IPS DF 6.9 (cell line): ENCODE results near the gene CCDC57.
A peak's percentile ranks its signal among the peaks of the same experiment; 100 is the strongest.
"Not testable (repeated sequence)": the region's sequence is repeated elsewhere in the genome, so short reads cannot be mapped to it uniquely, and the experiment has no call there.

ENCODE experiments used
- DNase-seq: peaks from one replicate; pipeline ENCODE4 v3.0.0-alpha.2; 2013; ENCODE audit warnings: low read depth, low spot score
- H3K27ac ChIP-seq: one replicate; pipeline ENCODE4 v1.5.1; 2013; ENCODE audit warnings: low read length, control low read depth
- H3K27me3 ChIP-seq: 2 replicates; pipeline ENCODE4 v1.6.1; 2013; ENCODE audit warnings: mild to moderate bottlenecking, low read length; ENCODE audit not compliant: control insufficient read depth, insufficient read depth
- H3K36me3 ChIP-seq: 2 replicates; pipeline ENCODE4 v1.6.1; 2013; ENCODE audit warnings: low read length; ENCODE audit not compliant: control insufficient read depth, insufficient read depth
- H3K4me1 ChIP-seq: 2 replicates; pipeline ENCODE4 v1.6.1; 2013; ENCODE audit warnings: low read length; ENCODE audit not compliant: control insufficient read depth, insufficient read depth
- H3K4me3 ChIP-seq: 2 replicates; pipeline ENCODE4 v1.5.1; 2013; ENCODE audit warnings: mild to moderate bottlenecking, low read length
- H3K9me3 ChIP-seq: 2 replicates; pipeline ENCODE4 v1.6.1; 2013; ENCODE audit warnings: low read length, inconsistent platforms; ENCODE audit not compliant: control insufficient read depth, insufficient read depth
- WGBS: extraction: QIAGEN DNeasy Blood & Tissue Kit; methylation state at CpG from one replicate; pipeline ENCODE4 v1.1.7; 2013; ENCODE audit warnings: mixed read lengths, missing lambda C conversion rate; ENCODE audit not compliant: insufficient read length, insufficient coverage; 5-methylcytosine and 5-hydroxymethylcytosine counted together

The CCDC57 gene

DNA sequence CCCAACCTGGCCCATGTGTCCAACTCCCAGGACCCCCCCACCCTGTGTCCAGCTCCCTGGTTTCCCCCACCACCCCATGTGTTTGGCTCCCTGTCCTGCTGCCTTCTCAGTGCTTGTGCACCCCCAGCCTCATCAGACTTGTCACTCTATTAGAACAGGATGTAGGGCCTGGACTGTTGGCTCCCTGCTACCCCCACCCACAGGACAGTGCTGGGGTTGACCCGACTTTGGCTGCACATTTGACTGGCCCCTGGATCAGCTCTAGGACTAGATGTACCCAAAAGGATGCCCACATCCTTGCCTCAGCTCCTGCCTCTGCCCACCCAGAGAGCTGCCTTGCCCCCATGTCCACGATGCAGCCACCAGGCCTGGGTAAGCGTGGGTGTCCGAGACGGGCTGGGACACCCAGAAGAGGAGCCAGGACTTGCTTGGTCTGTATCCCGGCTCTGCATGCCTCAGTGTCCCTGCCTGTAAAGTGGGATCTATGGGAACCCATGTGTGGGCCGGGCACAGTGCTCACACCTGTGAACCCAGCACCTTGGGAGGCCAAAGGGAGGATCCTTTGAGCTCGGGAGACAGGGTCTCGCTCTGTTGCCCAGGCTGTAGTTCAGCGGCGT lies 1.5 kb upstream of the CCDC57 start:
- Histone ChIP-seq H3K9me3 (no peaks in the 10 kb centered on the region), H3K4me1 (peaks cover 2% of the 10 kb centered on the region; the same call in 1 of the 2 replicates), H3K36me3 (no peaks in the 10 kb centered on the region), H3K27ac (no peak overlapping the region), H3K4me3 (no peak overlapping the region), H3K27me3 (peaks cover 6% of the 10 kb centered on the region; the same call in 1 of the 2 replicates)
- no CpG with 5 or more reads among the region's 11 CpGs for WGBS
- DNase-seq = no peak

DNA sequence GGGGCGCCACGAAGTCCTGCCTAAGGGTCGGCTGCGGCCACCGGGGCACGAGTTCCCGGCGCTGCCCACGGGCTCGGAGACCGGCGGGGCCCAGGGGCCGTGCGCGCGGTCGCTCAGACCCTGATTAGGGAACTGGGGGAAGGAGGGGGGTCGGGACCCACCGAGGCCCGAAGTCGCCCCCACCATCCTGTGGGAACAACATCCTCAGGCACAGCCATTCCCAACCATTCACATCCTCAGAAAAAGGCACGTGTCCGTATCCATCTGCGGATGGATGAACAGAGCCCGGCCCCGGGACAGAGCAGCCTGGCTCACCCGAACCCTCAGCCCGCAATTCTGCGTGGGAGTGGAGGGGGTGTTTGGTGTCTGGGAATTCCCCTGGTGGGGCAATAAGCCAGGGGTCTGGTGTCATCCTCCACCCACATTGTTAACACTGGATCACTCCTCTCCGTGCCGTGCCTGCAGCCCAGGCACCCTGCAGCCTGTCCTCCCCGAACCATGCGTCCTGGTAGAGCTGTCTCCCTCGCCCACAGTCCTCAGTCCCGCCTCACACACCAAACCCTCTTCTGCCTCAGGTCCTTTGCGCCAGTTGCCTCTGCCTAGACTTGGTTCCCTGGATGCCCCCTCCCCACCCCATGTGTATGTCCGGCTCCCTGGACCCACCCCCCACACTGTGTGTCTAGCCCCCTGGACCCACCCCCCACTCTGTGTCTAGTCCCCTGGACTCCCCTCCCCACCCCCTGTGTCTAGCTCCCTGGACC lies 789 bp upstream of the CCDC57 start:
- DNase-seq = no peak
- H3K4me3 ChIP-seq = peak overlapping the region; percentile 99
- H3K4me1 ChIP-seq = peaks cover 2% of the 10 kb centered on the region; the same call in 1 of the 2 replicates
- WGBS = no CpG with 5 or more reads among the region's 37 CpGs
- H3K36me3 ChIP-seq = no peaks in the 10 kb centered on the region
- H3K9me3 ChIP-seq = no peaks in the 10 kb centered on the region
- peaks cover 6% of the 10 kb centered on the region; the same call in 1 of the 2 replicates for H3K27me3 ChIP-seq
- no peak overlapping the region for H3K27ac ChIP-seq

DNA sequence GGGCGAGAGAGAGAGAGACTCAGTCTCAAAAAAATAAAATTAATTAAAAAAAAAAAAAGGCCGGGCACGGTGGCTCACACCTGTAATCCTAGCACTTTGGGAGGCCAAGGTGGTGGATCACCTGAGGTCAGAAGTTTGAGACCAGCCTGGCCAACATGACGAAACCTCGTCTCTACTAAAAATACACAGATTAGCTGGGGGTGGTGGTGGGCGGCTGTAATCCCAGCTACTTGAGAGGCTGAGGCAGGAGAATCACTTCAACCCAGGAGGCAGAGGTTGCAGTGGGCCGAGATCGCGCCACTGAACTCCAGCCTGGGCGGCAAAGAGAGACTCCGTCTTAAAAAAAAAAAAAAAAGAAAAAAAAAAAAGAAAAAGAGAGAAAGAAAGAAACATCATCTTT lies 2.0 kb downstream of the CCDC57 start:
- not testable (repeated sequence) for H3K4me1 ChIP-seq, H3K9me3 ChIP-seq, H3K27ac ChIP-seq, H3K36me3 ChIP-seq, H3K27me3 ChIP-seq, H3K4me3 ChIP-seq, DNase-seq
- no CpG with 5 or more reads among the region's 11 CpGs for WGBS

DNA sequence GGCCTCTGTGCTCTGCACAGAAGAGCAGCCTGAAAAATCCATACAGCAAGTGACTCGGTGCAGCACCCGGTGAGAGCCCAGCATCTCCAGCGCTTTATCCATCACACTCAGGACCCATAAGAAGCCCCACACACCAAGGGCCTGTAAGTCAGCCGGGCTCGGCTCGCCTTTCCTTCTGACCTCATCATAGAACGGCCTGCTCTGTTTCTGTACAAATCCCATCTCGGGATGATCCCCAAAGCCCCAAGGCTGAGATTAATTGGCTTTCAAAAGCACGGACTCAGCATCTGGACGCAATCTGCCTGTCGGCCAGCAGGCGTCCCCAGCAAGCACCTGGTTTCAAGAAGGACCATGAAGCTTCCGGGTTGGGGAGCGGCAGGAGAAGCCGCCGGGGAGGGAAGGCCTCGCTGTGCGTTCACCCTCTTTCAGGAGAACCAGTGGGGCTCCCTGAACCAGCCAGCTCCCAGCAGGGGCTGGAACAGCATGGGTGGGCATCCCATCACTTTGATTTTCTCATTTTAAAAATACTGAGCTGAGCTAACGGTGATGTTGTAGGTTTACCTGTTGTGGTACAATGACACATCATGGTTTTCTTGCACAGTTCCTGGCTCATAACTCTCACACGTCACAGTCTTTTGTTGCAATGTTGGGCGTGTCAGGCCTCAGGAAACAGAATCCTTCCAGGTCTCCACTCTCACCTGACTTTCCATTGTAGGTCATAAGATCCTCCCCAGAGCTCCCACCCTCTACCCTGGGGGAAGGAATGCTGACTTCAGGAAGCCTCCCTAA lies 6.7 kb downstream of the CCDC57 start:
- Histone ChIP-seq H3K36me3 (no peaks in the 10 kb centered on the region), H3K9me3 (no peaks in the 10 kb centered on the region), H3K4me1 (no peaks in the 10 kb centered on the region; the same call in 1 of the 2 replicates), H3K4me3 (no peak overlapping the region), H3K27me3 (no peaks in the 10 kb centered on the region), H3K27ac (no peak overlapping the region)
- peak; percentile 60 for DNase-seq
- WGBS = no CpG with 5 or more reads among the region's 21 CpGs

DNA sequence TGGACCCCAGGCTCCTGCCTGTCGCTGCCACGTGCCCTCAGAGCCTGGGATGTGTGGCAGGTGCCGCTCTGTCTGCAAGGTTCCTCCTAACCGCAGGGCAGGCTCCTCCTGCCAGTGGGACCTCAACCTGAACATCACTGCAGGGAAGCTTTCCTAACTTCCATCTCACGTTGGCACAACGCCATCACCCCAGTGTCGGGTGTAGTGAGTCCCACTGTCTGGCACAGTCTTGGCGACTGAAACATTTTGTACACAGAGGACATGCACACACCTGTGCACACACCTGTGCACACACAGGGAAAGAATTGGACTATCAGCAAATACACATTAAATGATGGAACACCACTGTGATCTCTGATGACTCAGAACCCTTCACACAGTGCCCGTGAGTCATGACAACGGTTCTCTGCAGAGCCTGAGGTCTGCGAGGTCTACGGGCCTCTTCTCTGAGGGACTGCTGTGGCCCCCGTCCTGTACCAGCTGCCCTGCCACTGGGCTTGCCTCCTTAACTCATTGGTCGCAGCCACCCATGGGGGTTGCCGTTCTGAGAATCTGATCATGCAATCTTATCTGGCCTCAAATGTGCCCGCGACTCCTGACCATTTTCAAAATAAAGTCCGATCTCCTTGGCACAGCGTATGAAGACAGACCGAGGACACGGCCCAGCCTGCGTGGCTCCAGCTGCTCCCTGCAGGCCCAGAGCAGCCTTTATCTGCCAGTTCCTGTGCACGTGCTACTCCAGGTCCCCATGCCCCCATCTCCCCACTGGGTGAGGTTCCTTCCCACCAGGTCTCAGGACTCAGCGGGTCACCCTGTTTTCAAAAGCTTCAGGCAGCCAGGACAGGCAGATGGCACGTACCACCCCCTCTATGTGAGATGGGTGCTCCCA lies 7.6 kb downstream of the CCDC57 start:
- Histone ChIP-seq H3K27ac (no peak overlapping the region), H3K4me1 (no peaks in the 10 kb centered on the region; the same call in 1 of the 2 replicates), H3K9me3 (no peaks in the 10 kb centered on the region), H3K27me3 (no peaks in the 10 kb centered on the region), H3K36me3 (no peaks in the 10 kb centered on the region), H3K4me3 (no peak overlapping the region)
- no peak for DNase-seq
- WGBS = no CpG with 5 or more reads among the region's 25 CpGs

DNA sequence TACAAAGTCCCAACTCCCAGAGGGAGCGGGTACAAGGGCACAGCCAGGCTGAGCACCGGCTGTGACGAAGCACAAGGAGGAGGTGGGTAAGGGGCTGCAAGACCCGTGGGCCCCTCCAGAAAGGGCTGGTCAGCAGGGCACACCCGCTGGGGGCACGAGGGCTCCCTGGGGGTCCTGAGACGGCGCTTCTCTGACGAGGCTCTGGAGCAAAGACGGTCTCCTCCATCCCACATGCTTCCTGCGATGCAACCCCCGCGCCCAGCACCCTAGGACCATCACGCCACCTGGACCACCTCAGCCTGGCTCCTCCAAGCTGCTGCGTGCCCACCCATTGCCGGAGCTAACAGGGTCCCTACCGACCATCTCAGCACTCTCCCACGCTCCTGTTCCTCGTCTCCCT lies 8.7 kb downstream of the CCDC57 start:
- Histone ChIP-seq H3K27ac (no peak overlapping the region), H3K9me3 (no peaks in the 10 kb centered on the region), H3K4me1 (no peaks in the 10 kb centered on the region; the same call in 1 of the 2 replicates), H3K27me3 (no peaks in the 10 kb centered on the region), H3K36me3 (no peaks in the 10 kb centered on the region), H3K4me3 (no peak overlapping the region)
- WGBS = no CpG with 5 or more reads among the region's 19 CpGs
- DNase-seq = no peak

DNA sequence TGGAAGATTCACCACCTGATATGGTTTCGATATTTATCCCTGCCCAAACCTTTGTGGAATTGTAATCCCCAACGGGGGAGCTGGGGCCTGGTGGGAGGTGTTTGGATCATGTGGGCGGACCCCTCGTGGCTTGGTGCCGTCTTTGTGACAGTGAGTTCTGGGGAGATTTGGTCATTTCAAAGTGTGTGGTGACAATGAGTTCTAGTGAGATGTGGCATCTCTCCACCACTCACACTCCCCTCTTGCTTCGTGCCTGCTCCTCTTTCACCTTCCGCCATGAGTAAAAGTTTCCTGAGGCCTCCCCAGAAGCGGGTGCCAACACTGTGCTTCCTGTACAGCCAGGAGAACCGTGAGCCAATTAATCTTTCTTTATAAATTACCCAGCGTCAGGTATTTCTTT lies 9.7 kb downstream of the CCDC57 start:
- WGBS = no CpG with 5 or more reads among the region's 10 CpGs
- DNase-seq = no peak
- H3K4me1 ChIP-seq = no peaks in the 10 kb centered on the region; the same call in 1 of the 2 replicates
- no peaks in the 10 kb centered on the region for H3K36me3 ChIP-seq
- H3K27ac ChIP-seq = no peak overlapping the region
- no peaks in the 10 kb centered on the region for H3K9me3 ChIP-seq
- H3K27me3 ChIP-seq = no peaks in the 10 kb centered on the region
- no peak overlapping the region for H3K4me3 ChIP-seq

DNA sequence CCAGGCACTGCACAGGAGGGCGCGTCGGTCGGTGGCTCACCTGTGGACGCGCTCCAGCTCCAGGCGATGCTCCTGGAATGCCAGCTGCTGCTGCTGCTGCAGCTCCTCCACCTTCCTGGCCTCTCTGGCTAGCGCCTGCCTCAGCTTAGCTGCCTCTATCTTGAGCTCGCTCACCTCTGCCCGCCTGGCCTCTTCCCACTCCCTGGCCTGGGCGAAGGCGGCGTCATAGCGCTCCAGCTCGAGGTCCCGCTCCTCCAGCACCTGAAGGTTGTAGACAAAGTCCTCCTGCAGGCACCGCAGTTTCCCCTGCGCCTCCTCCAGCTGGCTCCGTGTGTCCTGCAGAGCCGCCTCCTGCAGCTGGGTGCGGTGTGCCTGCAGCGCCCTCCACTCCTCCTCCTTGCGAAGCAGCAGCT lies 11.1 kb downstream of the CCDC57 start:
- H3K36me3 ChIP-seq = peaks cover under 1% of the 10 kb centered on the region; the same call in 1 of the 2 replicates
- no peaks in the 10 kb centered on the region; the same call in 1 of the 2 replicates for H3K4me1 ChIP-seq
- DNase-seq = no peak
- no peaks in the 10 kb centered on the region for H3K9me3 ChIP-seq
- no peak overlapping the region for H3K27ac ChIP-seq
- H3K4me3 ChIP-seq = no peak overlapping the region
- H3K27me3 ChIP-seq = no peaks in the 10 kb centered on the region
- WGBS = no CpG with 5 or more reads among the region's 23 CpGs

DNA sequence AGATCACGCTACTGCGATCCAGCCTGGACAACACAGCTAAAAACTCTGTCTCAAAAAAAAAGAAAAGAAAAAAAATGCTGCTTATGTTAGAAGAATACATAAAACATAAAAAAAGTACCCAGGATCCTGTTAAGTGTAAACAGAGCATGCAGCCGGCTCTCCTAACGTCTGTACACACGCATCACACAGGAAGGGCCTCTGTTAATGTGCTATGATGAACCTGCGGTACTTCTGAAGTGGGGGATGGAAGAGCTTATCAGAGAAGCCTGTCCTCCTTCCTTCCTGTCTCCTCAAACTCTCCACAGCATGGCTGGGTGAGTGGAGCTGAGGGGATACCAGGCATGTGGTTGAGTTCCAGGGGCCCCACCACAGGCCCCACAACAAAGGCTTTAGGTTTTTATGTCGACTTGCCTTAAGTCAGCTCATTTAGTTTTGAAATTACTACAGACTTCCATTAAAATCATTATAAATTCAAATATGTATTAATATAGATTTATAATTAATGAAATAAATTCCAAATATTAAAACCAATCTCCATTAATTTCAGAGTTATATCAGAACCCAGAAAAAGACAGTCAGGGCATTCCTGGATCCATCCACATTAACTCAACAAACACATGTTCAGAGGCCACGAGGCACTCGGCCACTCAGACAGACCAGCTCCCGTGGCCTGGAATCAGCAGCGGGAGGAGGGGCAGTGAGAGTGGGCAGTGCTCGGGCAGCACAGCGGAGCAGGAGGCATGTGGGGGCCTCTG lies 11.7 kb downstream of the CCDC57 start:
- no peak for DNase-seq
- no CpG with 5 or more reads among the region's 13 CpGs for WGBS
- Histone ChIP-seq H3K27me3 (no peaks in the 10 kb centered on the region), H3K9me3 (no peaks in the 10 kb centered on the region), H3K4me1 (no peaks in the 10 kb centered on the region; the same call in 1 of the 2 replicates), H3K4me3 (no peak overlapping the region), H3K27ac (no peak overlapping the region), H3K36me3 (peaks cover 3% of the 10 kb centered on the region; the same call in 1 of the 2 replicates)
